HG02943 (cell line): ENCODE results near the gene SFXN3.
A peak's percentile ranks its signal among the peaks of the same experiment; 100 is the strongest.

Experiments
- ATAC-seq: cut with Tn5 transposase; IDR thresholded peaks from one replicate; pipeline ENCODE4 v1.9.1; 2021; ENCODE audit warnings: mild to moderate bottlenecking, low read depth, moderate library complexity; ENCODE audit not compliant: unreplicated experiment

The SFXN3 gene

GRCh38 chr10:101054876-101055275, 23.8 kb downstream of the SFXN3 start:
- ATAC-seq, result no peak

DNA sequence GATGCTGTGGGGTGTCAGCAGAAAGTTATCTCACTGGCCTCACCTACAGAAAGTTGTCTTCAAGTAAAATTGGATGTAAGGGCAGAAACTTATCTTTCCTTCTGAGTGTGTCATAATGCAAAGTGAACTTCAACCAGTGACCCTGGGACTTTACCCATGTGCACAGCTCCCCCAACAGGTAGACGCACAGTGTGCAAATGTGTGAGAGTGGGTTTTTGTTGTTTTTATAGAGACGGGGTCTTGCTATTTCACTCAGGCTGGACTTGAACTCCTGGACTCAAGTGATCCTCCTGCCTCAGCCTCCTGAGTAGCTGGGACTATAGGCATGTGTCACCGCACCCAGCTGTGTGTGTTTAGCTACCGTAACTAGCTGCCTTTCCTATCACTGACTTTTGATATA, 24.4 kb downstream of the SFXN3 start:
- no peak for ATAC-seq

- ATAC-seq, result no peak
These were observed 25.5 kb downstream of the SFXN3 start for GRCh38 chr10:101056365-101057151.

GRCh38 chr10:101060036-101060950, 29.3 kb downstream of the SFXN3 start:
- peak; percentile 38 for ATAC-seq

- ATAC-seq, result peak; percentile 58
These were observed 30.1 kb downstream of the SFXN3 start for GRCh38 chr10:101060951-101061623.

- ATAC-seq, result no peak
These were observed 30.7 kb downstream of the SFXN3 start, which contains the start of gene KAZALD1 for GRCh38 chr10:101061624-101062231. Gene KAZALD1, plus strand, starts transcription at chr10:101061989. Its CDS starts 604 bp downstream, at chr10:101062593.

- ATAC-seq, result no peak
These were observed 31.4 kb downstream of the SFXN3 start for GRCh38 chr10:101062232-101063049.

DNA sequence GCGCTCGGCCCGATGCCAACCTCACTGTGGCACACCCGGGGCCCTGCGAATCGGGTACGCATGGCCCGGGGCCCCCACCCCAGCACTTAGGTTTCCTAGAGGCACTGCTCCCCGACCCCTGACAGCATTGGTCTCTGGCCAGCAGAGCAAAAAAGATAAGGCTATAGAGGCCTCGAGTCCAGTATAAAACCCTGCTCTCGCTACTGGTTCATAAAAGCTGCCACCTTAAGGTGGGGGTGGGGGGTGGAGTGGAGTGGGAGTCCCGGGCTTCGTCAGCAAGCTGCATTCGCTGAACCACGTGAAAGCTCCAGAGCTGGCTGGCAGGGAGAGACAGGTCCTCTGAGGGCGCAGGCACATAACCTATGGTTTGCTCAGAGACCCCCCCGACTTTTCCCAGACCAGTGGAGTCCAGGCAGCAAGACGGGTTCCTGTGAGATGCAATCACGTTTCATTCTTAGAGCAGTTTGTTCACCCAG, 32.1 kb downstream of the SFXN3 start:
- ATAC-seq, result no peak

- no peak for ATAC-seq
These were observed 32.7 kb downstream of the SFXN3 start for GRCh38 chr10:101063548-101064414.

DNA sequence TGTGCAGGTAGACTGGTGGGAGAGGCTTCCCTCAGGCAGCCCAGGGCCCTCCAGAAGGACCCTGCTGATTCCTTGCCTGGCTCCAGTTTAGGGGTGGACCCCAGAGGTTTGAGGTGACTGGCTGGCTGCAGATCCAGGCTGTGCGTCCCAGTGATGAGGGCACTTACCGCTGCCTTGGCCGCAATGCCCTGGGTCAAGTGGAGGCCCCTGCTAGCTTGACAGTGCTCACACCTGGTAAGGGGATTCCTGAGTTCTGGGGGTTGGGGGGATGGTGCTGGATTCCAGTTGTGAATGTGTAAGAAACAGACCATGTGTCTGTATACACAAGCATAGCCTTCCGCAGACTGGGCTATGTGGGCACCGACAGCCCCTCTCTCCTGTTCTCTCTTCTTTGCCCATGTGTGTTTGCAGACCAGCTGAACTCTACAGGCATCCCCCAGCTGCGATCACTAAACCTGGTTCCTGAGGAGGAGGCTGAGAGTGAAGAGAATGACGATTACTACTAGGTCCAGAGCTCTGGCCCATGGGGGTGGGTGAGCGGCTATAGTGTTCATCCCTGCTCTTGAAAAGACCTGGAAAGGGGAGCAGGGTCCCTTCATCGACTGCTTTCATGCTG, 33.5 kb downstream of the SFXN3 start:
- no peak for ATAC-seq

GRCh38 chr10:101065481-101066145, 34.6 kb downstream of the SFXN3 start:
- no peak for ATAC-seq

DNA sequence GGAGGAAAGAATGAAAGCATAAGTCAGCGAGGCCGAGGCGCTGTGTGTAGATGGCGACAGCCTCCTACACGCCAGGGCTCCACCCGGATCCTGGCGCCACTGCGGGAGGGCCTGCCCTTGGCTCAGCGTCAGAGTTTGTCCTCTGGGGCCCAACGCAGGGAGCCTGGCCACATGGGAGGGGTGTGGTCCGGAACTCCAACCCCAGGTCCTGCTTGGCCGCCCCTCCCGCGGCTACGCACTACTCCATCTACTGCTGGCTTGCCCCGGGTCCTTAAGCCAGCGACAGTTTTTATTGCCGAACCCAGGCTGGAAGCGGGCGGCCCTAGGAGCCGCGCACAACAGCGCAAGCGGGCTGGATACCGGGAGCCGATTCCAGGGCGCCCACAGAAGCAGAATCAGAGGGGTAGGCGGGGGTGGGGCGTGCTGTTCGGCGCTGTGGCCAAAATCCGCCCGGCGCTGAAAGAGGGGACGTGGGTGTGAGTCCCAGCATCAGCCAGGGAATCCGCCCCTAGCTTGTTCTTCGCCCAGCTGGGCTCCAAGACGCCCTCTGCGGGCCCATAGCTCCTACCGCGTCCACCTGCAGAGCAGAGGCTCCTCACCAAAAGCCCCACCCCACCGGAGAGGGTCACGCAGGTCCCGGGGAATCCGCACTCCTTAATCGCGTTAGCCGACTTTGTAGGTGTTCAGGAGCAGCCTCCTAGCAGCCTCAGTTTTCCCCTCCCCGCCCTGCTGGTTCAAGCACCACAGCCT, 35.3 kb downstream of the SFXN3 start:
- no peak for ATAC-seq

DNA sequence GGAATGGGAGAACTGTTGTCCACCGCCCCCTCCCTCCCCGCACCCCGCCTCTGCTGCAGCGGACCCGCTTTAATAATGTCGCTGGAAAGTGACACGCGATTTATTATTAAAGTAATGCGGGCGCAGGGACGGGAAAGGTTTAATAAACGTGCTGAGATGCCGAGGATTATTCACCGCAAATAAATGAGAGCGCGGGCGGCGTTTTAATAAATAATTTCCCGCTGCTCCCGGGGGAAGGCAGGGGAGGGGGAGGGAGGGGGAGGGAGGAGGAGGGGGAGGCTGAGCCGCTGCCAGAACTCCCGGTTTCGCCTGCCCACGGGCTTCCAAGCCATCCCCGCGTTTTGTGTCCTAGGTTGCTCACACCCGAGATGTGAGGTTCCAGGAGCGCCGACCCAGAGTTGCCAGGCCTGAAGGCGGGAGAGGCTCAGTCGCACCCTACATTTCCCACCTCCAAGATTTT, 35.9 kb downstream of the SFXN3 start:
- no peak for ATAC-seq

DNA sequence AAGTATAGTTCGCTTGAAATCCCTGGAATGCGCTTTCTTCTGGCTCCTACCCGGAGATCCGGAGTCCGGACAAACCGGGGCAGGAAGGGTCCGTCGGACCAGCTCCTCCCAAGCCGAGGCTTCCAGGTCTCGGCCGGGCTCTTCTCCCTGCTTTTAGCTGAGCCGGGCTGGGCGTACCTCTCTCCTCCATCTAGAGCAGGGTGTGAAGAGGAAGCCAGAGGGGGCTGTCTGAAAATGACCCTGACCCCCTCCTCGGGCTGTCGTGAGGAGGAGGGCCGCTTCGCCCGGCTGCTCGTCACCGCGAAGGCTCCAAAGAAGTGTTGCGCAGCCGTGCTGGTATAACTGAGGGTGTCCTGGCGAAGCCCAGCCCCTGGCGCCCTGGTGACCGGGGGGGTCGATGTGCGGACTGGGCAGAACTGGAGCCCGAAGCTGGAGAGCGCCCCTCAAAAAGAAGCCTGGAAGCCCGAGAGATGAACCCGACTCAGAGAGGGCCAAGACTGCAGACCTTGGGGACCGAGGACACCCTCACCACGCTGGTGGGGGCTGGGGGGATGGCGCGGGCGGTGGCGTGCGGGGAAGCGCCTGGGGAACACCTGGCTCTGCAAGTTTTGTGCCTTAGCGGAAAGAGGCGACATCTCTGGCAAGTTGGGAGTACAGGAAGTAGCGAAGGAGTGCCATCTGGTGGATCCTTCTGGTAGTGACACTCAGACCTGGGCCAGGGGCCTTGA, 36.5 kb downstream of the SFXN3 start:
- no peak for ATAC-seq

GRCh38 chr10:101069441-101069840, 38.4 kb downstream of the SFXN3 start:
- no peak for ATAC-seq

- ATAC-seq, result no peak
These were observed 39.1 kb downstream of the SFXN3 start for GRCh38 chr10:101070098-101070497.
